PFSK-1 (cell line): Measurements from ENCODE around the gene CAMK1D.

Experiments used
- FOXP2 ChIP-seq: optimal IDR thresholded peaks from 2 replicates; pipeline ENCODE3; 2011; ENCODE audit warnings: borderline replicate concordance, control low read depth, inconsistent platforms; ENCODE audit not compliant: insufficient read depth; ENCODE audit errors: extremely low read length, extremely low read depth
- POLR2AphosphoS5 ChIP-seq: IDR thresholded peaks from 2 replicates; pipeline ENCODE4 v1.6.1; 2012; ENCODE audit warnings: low read depth, mild to moderate bottlenecking, control low read depth, low read length, moderate library complexity
- REST ChIP-seq, 2 experiments: IDR thresholded peaks; 2 replicates each; pipeline versions ENCODE4 v1.6.1 to v1.8.0; 2011 to 2012; ENCODE audit warnings: low read depth in 2 of 2, low read length in 2 of 2, control low read depth in 1 of 2, inconsistent platforms in 1 of 2, mild to moderate bottlenecking in 1 of 2, moderate library complexity in 1 of 2; ENCODE audit not compliant: insufficient read depth in 1 of 2
- SIN3A ChIP-seq: IDR thresholded peaks from 2 replicates; pipeline ENCODE4 v1.6.1; 2012; ENCODE audit warnings: mild to moderate bottlenecking, low read length, moderate library complexity, borderline replicate concordance; ENCODE audit not compliant: insufficient read depth
- TAF1 ChIP-seq: IDR thresholded peaks from 2 replicates; pipeline ENCODE4 v1.6.1; 2012; ENCODE audit warnings: low read length, control low read depth, borderline replicate concordance; ENCODE audit not compliant: insufficient read depth

The CAMK1D gene

GRCh38 chr10:12777840-12778585, 428.7 kb downstream of the CAMK1D start:
- TF ChIP-seq REST (IDR thresholded peaks at IDR 0.05; ENCODE audit: insufficient read depth in 1 of 2, low read depth in 2 of 2, low read length in 2 of 2) (no peak), POLR2AphosphoS5 (no peak), SIN3A (no peak), FOXP2 (no peak), TAF1 (no peak)

- no peak for TF ChIP-seq FOXP2
- no peak for TF ChIP-seq TAF1
- TF ChIP-seq SIN3A: no peak
- no peak for TF ChIP-seq REST (IDR thresholded peaks at IDR 0.05; ENCODE audit: insufficient read depth in 1 of 2, low read depth in 2 of 2, low read length in 2 of 2)
- TF ChIP-seq POLR2AphosphoS5: no peak
Observed at GRCh38 chr10:12780634-12781601, 431.6 kb downstream of the CAMK1D start.

GRCh38 chr10:12781976-12782375, 432.6 kb downstream of the CAMK1D start:
- TF ChIP-seq TAF1: no peak
- no peak for TF ChIP-seq POLR2AphosphoS5
- TF ChIP-seq SIN3A: no peak
- no peak for TF ChIP-seq FOXP2
- no peak for TF ChIP-seq REST (IDR thresholded peaks at IDR 0.05; ENCODE audit: insufficient read depth in 1 of 2, low read depth in 2 of 2, low read length in 2 of 2)

- peak; percentile 30 for TF ChIP-seq FOXP2
- no peak for TF ChIP-seq POLR2AphosphoS5
Observed at GRCh38 chr10:12782537-12782936, 433.2 kb downstream of the CAMK1D start.

- TF ChIP-seq POLR2AphosphoS5 (no peak), SIN3A (no peak), REST (IDR thresholded peaks at IDR 0.05; ENCODE audit: insufficient read depth in 1 of 2, low read depth in 2 of 2, low read length in 2 of 2) (no peak)
Observed at GRCh38 chr10:12783293-12783692, 433.9 kb downstream of the CAMK1D start.
